NCI-H1092 treated with DMSO at 0.1 percent for 48 hours (cell line): ENCODE results near the gene HECW1.
"Not testable (repeated sequence)": the region's sequence is repeated elsewhere in the genome, so short reads cannot be mapped to it uniquely, and the experiment has no call there.

Experiments
- DNase-seq: peaks from one replicate; lab custom pipeline; 2025; lab: John Stamatoyannopoulos, UW

The HECW1 gene

DNA sequence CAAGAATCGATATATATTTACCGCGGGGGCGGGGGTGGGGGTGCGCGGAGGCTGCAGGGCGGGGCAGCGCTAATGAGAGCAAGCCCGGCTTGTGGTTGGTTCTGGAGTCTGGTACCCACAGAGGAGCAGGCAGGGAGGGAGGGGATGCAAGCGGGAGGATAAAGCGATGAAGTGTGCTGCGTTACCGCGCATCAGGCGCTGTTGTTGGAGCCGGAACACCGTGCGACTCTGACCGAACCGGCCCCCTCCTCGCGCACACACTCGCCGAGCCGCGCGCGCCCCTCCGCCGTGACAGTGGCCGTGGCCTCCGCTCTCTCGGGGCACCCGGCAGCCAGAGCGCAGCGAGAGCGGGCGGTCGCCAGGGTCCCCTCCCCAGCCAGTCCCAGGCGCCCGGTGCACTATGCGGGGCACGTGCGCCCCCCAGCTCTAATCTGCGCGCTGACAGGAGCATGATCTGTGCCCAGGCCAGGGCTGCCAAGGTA lies at the start of gene HECW1:
TSS of gene HECW1 (plus strand) at position 189 of the 482 bp plus-strand sequence. CDS start 131,259 bp downstream, outside the sequence.
- no peak for DNase-seq

DNA sequence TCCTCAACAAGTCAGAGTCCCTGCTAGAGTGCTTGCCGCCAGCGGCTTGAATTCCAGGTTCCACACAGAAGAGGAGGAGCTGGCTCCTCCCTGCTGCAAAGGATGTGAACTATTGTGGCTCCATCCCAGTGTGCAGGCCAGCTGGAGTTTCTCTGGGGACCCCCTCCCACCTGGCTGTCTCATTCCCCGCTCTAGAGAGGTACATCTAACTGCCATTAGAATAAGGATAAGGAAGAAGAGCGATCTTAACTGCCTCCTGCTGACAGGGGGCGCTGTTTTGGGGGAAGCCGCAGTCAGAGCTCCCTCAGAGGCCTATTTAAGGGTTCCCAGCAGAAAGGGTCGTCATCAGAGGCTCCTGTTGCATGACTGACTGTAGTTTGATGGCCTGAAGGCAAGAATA lies 40.8 kb upstream of the HECW1 start:
- DNase-seq: no peak

DNA sequence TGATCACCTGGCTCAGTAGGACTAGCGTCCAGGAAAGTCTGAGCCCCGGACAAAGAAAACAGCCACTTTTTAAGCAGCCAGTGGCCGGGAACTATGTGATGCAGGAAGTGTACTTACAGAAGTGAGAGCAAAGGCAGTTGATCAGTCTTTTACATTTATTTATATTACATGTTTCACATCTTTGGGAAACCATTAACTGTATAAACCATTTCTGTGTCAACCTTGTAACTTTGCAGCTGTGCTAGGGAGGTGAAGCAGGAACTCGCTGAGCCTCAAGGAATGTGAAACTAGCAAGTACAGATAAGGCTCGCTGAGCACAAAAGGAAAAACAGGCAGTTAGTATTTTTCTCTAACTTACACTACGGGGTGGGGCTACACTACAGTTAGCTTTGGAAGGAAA lies 39.9 kb upstream of the HECW1 start:
- no peak for DNase-seq

DNA sequence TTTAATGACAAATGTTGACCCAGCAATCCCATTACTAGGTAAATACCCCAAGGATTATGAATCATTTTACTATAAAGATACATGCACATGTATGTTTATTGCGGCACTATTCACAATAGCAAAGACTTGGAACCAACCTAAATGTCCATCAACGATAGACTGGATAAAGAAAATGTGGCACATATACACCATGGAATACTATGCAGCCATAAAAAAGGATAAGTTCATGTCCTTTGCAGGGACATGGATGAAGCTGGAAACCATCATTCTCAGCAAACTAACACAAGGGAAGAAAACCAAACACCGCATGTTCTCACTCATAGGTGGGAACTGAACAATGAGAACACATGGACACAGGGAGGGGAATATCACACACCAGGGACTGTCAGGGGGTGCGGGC lies 38.6 kb upstream of the HECW1 start:
- DNase-seq: not testable (repeated sequence)

DNA sequence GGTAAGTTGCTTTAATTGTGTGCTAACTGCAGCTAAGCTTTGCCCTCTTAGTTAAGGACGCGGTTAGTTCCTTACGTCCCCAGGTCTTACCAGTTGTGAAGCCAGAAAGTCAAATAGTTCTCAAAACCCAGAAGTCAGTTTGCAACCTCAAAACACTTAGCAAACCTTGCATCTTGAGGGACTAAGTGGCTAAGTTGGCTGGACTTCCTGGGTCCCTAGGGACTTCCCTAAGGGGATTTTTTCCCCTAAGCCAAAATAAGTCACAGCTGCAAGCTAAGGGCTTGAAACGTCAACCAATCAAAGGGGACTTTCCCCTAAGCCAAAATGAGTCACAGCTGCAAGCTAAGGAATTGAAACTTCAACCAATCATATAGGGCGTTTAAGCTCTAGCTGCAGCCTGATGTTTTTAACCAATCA lies 36.2 kb upstream of the HECW1 start:
- DNase-seq: no peak

DNA sequence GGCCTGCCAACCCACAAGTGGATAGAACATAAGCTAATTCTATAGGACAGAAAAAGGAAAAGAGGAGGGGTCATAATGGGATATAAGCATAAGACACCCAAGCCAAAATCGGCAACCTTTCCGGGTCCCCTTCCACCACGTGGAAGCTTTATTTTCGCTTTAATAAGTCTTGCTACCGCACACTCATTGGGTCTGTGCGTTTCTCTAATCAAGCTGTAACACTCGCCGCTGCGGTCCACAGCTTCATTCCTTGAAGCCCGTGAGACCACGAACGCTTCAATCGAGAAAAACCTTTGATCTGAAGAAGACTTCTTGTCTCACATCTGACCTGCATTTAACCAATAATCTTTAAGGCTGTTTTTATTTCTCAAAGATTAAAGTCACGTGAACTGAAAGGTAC lies 35.8 kb upstream of the HECW1 start:
- DNase-seq: no peak

DNA sequence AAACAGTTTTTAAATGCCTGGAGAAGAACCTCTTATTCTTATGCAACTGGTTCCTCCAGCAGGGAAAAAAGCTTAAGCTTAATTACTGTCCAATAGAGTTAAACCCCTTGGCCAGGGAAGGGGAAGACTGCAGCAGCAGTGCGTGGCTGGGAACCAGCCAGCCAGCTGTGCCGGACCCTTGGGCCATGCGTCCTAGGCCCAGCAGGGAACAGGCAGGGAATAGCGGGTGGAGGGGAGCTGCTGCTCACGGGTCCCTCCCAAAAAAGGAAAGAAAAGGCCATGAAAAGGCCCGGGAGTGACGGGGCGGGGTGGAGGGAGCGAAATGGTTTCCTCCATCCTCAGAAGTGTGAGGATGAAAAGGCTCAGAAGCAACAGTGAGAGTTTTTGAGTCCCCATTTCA lies 35.2 kb upstream of the HECW1 start:
- DNase-seq: no peak

DNA sequence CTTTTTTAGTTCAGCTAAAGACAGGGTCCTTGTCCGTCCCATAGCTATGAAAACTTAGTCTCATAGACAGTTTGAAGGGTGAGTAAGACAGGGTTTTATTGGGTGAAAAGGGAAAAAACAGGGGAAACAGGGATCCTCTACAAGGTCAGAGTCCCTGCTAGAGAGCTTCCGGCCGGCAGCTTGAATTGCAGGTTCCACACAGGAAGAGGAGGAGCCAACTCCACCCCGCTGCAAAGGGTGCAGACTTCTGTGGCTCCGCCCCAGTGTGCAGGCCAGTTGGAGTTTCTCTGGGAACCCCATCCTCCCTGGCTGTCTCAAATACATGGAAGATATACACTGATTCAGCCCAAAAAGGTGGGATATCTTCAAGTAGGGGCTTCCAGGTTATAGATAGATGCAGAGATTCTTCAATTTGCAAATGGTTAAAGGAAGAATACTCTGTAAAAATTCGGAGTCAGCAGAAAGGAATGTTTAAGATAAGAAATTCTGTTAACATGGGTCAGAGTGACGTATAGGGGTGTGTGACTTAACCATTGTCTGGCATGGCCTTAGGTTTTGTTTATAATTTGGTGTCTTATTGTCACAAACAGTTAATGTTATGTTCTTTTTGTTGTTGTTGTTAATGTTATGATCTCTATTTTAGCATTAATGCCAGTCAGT lies 34.6 kb upstream of the HECW1 start:
- no peak for DNase-seq

DNA sequence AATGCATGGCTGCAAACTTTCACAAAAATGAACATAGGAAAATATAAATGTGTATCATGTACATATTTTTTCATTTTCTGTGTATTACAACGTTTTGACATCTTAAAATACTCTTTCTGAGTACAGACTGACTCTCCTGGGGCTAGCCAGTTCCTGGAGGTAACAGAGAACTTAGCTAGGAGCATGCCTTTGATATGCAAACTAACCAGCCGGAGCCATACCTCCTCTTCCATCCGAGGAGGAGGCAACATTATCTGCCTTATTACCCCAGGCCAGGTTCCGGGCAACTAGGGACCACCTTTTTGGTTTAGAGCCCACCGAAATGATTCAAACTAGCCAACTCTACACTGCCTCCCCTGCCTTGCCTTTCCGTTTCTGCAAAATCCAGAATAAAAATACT lies 33.7 kb upstream of the HECW1 start:
- DNase-seq: no peak

DNA sequence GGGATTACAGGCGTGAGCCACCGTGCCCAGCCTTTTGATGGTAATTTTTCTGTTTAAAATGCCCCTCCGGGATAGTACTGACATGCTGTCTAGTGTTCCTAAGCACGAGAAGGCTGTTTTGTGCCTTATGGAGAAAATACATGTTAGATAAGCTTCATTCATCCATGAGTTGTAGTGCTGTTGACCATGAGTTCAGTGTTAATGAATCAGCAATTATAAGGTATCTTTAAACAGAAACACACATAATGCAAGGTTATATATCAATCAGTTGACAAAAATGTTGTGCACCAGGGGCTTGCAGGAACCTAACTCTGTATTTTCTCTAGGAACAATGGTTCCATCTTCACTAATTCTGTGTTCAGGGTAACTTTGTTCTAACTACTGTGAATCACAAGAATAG lies 30.8 kb upstream of the HECW1 start:
- DNase-seq: no peak

DNA sequence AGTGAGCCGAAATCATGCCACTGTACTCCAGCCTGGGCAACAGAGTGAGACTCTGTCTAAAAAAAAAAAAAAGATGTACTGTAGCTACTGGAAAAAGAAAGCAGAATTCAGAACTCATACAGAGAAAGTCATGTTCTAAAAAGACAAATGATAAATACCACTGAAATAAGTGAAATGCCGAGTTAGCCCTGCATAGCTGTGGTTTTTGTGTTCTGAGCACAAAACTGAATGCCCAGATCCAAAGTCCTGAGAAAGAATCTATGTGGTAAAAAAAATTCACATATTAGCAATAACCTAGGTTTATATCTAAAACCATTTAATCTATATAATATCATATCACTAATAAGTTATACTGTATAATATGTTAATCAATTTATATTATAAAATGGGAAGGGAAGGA lies 29.3 kb upstream of the HECW1 start:
- no peak for DNase-seq

DNA sequence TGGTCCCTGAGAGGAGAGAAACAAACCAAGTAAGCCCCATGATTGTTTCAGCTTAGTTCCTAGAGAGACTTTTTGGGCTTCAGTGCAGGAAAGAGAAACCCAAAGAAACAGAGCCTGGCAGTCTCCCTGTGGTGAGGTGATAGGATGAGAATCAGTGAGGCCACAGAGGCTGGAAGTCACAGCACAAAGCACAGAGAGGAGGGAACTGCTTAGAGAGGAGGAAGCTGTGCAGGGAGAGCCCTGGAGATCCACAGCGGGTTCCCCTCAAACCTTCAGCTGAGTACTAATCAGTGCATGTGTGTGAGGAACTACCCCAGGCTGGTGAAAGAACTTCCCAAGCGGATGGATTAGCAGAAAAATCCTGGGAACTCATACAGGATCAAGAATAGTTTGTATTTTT lies 27.4 kb upstream of the HECW1 start:
- no peak for DNase-seq

DNA sequence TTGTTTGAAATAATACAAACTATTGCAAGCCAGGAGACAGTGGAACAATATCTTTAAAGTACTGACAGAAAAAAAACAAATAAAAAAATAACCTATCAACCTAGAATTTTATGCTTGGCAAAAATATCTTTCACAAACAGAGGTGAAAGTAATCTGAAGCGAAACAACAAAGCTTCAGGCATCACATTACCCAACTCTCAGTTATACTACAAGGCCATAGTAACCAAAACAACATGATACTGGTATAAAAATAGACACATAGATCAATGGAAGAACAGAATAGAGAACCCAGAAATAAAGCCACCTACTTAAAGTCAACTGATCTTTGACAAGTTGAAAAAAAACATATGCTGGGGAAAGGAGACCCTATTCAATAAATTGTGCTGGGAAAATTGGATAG lies 26.5 kb upstream of the HECW1 start:
- DNase-seq: no peak

DNA sequence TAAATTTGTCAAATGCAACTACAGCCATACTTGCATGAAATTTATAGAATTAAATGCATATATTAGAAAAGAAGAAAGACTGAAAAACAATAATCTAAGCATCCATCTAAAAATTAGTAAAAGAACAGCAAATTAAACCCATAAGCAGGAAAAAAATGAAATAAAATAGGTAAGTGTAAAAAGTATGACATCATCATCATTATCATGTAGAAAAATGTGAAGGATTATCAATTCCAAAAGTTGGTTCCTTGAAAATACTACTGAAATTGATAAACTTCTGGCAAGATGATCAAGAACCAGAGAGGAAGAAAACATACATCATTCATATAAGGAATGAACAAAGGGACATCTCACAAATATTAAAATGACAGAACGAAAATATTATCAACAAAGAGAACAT lies 19.6 kb upstream of the HECW1 start:
- DNase-seq: no peak

DNA sequence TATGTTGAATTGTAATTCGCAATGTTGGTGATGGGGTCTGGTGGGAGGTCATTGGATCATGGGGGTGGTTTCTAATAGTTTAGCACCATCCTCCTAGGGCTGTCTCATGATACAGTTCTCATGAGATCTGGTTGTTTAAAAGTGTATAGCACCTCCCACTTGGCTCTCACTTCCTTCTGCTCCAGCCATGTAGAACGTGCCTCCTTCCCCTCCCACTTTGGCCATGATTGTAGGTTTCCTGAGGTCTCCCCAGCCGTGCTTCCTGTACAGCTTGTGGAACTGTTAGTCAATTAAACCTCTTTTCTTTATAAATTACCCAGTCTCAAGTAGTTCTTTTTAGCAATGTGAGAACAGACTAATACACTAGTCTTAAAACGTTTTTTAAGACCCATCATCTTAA lies 15.6 kb upstream of the HECW1 start:
- DNase-seq: no peak

DNA sequence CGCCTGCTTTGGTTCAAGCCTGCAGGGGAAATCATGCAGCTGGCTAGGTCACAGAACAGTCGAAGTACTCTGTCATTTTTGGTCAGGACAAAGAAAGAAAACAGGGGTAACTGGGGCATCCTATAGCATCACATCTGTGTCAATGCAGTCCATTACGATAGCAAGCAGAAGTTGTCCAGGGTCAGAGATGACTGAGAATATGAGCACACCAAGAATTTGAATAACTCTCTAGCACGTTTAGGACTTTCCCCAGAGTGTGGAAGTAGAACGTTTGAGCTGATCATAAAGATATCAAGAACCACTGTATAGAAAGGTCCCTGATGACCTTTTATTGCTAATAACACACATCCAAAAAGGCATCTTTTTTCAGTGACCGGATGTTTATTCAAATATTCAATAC lies 12.7 kb upstream of the HECW1 start:
- no peak for DNase-seq

DNA sequence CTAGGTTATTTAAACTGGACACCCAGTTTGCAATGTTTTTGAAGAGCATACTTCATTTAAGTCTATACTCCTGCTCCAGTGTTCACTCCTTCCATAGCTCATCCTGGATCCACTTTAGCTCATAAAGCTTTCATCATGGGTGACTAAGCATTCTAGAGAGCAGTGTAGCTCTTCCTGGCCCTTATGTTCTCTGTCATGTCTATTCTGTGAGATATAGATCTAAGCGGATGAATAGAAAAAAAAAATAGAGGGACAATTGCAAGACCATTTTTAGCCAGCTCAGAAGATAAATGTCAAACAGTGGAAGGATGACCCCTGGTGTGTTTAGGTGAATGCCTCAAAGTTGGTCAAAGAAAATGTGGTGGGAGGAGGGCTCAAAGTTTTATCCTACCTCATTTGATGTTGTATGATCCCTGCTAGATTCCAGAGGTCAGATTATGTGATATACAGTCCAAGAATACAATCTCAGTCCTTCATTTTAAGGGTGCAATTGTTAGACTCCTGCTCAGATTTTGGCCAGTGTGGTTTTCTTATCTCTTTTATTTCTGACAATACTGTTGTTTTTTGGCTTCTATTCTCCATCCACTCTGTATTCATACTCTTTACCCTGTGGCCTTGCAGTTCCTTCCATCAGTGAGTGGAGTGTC lies 7.5 kb upstream of the HECW1 start:
- DNase-seq: no peak

DNA sequence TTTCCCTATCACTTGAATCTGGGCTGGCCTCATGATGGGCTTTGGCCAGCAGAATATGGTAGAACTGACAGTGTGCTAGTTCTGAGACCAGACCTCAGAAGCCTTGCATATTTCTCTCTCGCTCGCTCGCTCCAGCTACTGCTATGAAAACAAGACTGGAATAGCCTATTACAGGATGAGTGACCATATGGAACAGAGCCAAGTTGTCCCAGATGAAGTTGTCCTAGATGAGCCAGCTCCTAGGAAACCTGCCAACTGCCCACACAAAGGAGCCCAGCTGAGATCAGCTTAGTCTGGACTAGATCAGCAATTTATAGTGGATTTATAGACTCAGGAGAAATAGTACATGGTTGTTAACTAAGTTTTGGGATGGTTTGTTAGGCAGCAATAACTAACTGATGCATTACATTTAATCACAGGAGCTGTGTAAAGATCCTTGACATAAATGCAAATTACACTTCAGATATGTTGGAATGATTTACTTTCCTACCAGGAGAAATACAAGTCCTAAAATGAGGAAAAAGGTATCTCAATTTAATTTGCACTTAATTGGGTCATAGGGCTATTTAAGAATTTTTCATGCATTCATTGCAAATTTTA lies 6.8 kb upstream of the HECW1 start:
- no peak for DNase-seq

DNA sequence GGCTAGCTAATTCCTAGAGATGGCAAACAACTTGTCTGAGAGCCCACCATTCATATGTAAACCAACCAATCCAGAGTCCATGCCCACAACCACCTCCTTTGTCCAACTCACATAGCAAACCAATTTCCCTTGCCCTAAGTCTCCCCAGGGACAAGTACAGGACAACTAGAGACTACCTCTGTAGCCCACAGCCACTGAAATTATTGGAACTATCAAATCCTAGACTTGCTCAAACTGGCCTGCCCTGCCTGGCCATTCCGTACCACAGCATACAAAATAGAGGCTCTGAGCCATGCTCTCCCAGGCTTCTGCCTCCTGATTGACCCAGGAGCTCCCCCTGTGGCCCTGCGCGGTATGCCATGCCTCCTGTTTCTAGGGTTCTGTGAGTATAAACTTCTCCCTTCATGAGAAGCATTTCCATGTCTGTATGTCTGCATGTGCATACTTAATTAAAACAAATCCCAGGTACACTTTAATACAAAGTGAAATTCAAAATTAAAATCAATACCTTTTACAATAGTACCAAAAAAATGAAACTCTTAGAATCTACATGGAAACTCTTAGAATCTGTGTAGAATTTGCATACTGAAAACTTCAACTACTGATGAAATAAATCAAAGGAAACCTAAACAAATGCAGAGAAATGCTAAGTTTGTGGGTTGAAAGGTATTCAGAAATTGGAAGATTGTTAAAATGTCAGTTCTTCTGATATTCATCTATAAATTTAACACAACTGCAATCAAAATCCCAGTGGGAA lies 4.0 kb upstream of the HECW1 start:
- peak; percentile 2 for DNase-seq

DNA sequence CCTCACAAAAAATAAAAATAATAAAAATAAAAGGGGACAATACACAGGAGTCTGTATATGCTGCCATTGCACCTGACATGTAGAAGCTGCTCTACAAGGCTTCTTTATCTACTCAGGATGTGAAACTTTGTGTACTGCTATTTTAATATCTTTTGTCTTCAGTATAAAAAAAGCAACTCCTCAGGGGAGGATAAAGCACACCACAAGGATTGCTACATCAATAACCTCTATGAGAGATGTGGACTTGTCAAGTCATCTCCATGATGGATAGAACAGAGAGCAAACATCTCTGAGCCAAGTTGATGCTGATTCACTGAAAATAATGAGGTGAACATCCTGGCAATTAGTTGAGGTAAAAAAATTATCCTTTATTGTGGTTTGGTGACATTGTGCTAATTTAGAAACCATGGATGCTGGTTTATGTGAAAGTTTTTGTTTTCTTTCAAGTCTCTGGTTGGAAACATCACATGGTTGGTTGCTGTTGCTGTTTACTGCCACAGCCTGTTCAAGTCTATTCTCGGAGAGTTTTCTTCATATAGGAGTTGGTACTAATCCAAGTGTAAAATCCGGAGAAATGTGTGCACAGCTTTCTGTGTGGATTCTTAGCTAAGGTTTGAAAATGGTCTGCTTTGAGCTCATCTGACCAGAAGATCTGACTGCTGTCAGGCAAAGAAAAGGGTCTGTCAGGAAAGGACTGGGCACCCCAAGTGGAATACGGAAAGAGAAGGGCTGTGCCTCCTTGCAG lies 1.5 kb upstream of the HECW1 start:
- no peak for DNase-seq

DNA sequence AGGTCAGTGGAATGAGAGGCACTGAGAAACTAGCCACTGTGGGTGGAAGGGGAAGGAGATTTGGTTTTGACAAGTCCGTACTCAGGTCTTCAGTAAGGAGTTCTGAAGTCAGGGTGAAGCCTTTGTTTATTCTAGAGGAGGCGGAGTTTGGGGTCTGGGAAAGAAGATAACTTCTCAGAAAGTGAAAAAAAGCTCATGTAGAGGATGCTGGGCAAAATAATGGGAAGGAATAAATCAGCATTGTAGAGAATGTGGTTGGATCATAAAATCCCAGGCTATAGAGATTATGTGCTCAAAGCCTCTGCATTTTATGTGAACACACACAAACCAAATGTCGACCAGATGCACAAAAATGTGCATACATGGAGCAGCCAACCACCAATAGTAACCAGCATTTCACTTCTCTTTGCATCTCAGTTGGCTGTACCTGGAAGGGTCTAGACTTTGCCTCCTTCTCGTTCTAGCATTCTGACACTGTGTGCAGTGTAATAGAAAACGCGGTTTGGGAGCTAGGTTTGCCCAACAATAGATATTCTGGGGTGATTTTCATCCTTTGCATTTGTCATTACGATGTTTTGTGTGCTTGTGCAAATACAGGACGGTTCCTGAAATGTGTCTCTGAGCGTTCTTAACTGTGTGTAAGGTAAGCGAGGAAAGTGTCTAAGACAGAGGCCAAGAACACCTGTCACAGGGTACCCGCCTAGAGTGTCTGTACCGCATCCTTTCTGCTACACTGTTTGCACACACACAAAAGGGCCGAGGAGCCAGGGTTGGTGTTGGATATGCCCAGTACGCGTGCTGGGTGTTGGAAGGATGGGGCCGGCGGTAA lies 603 bp upstream of the HECW1 start:
- DNase-seq: no peak
